Suprapubic skin (tissue), 4 donors: ENCODE results near the gene ATP11A. TPM values are rescaled to one million over a fixed set of nuclear protein-coding genes. Genes with fewer than 3 reads are reported as not detected.

ENCODE experiments used
- DNase-seq, 2 donors: peaks; one replicate each; pipeline ENCODE4 v3.0.0-alpha.2; 2019; ENCODE audit warnings: low spot score in 2 of 2
- H3K27ac ChIP-seq: fragments of 200-600 bp; sonication (generic); one replicate; pipeline ENCODE4 v1.5.1; 2019
- H3K27me3 ChIP-seq: fragments of 200-600 bp; sonication (generic); one replicate; pipeline ENCODE4 v1.5.1; 2019
- H3K36me3 ChIP-seq: fragments of 200-600 bp; sonication (generic); one replicate; pipeline ENCODE4 v1.5.1; 2019
- H3K4me1 ChIP-seq: fragments of 200-600 bp; sonication (generic); one replicate; pipeline ENCODE4 v1.5.1; 2019
- H3K4me3 ChIP-seq: fragments of 200-600 bp; sonication (generic); one replicate; pipeline ENCODE4 v1.5.1; 2019; ENCODE audit warnings: mild to moderate bottlenecking
- H3K9me3 ChIP-seq: fragments of 200-600 bp; sonication (generic); one replicate; pipeline ENCODE4 v1.5.1; 2019
- CTCF ChIP-seq, 2 donors: fragments of 200-600 bp in 1 of 2; fragments of 450-650 bp in 1 of 2; sonication (generic) in 1 of 2; IDR thresholded peaks; one replicate each; pipeline ENCODE4 v1.5.1; 2016 to 2019; ENCODE audit warnings: antibody characterized with exemption in 2 of 2, mild to moderate bottlenecking in 1 of 2, moderate library complexity in 1 of 2
- EP300 ChIP-seq: sonication (generic); formaldehyde crosslinking; IDR thresholded peaks from one replicate; pipeline ENCODE4 v1.6.1; 2017; ENCODE audit warnings: antibody characterized with exemption
- POLR2A ChIP-seq, 2 donors: fragments of 450-650 bp; IDR thresholded peaks; one replicate each; pipeline ENCODE4 v1.6.1; 2017; ENCODE audit warnings: antibody characterized with exemption in 2 of 2, mild to moderate bottlenecking in 2 of 2, moderate library complexity in 2 of 2
- POLR2AphosphoS5 ChIP-seq, 3 donors: sonication (generic); formaldehyde crosslinking; IDR thresholded peaks; one replicate each; pipeline ENCODE4 v1.6.1; 2017; ENCODE audit warnings: antibody characterized with exemption in 3 of 3
- WGBS: methylation state at CpG from one replicate; pipeline ENCODE4 v1.1.5; 2018; 5-methylcytosine and 5-hydroxymethylcytosine counted together
- total RNA-seq, 4 donors: library from RNA; depleted of rRNA; stranded (reverse); fragments of >200 nt; gene quantifications; one replicate each; pipeline ENCODE4 v1.1.0, GENCODE V29; 2016

ATP11A gene
- total RNA-seq, 4 donors from 2014 or later = 22.8 to 51.0 (median 39.8) TPM

GRCh38 chr13:112803422-112803821 is 113.6 kb downstream of the ATP11A start:
- Histone ChIP-seq H3K36me3 (peaks cover 13% of the 10 kb centered on the region), H3K27ac (no peak overlapping the region), H3K9me3 (no peaks in the 10 kb centered on the region), H3K4me3 (no peak overlapping the region), H3K4me1 (no peaks in the 10 kb centered on the region), H3K27me3 (no peaks in the 10 kb centered on the region)
- no peak for DNase-seq
- no peak for TF ChIP-seq EP300
- TF ChIP-seq CTCF (IDR thresholded peaks at IDR 0.05) = no peak
- TF ChIP-seq POLR2A (IDR thresholded peaks at IDR 0.05) = no peak
- TF ChIP-seq POLR2AphosphoS5 (IDR thresholded peaks at IDR 0.05) = no peak
- 84% methylated on average over 7 of the region's 7 CpGs for WGBS

GRCh38 chr13:112804374-112804773 is 114.5 kb downstream of the ATP11A start:
- no peak for TF ChIP-seq CTCF (IDR thresholded peaks at IDR 0.05)
- TF ChIP-seq EP300 = no peak
- TF ChIP-seq POLR2A (IDR thresholded peaks at IDR 0.05) = no peak
- no peak for TF ChIP-seq POLR2AphosphoS5 (IDR thresholded peaks at IDR 0.05)
- Histone ChIP-seq H3K9me3 (no peaks in the 10 kb centered on the region), H3K36me3 (peaks cover 19% of the 10 kb centered on the region), H3K4me1 (no peaks in the 10 kb centered on the region), H3K27me3 (no peaks in the 10 kb centered on the region), H3K4me3 (no peak overlapping the region), H3K27ac (no peak overlapping the region)
- 76% methylated on average over 5 of the region's 5 CpGs for WGBS
- DNase-seq = no peak

GRCh38 chr13:112806739-112807652 is 117.2 kb downstream of the ATP11A start:
- WGBS = 95% methylated on average over 36 of the region's 36 CpGs
- no peaks in the 10 kb centered on the region for H3K27me3 ChIP-seq
- no peaks in the 10 kb centered on the region for H3K9me3 ChIP-seq
- H3K4me3 ChIP-seq = no peak overlapping the region
- no peaks in the 10 kb centered on the region for H3K4me1 ChIP-seq
- peaks cover 31% of the 10 kb centered on the region for H3K36me3 ChIP-seq
- DNase-seq = no peak
- TF ChIP-seq POLR2AphosphoS5 (IDR thresholded peaks at IDR 0.05) (no peak), POLR2A (IDR thresholded peaks at IDR 0.05) (no peak)
- no peak overlapping the region for H3K27ac ChIP-seq

GRCh38 chr13:112807653-112808376 is 118.0 kb downstream of the ATP11A start:
- no peaks in the 10 kb centered on the region for H3K27me3 ChIP-seq
- no peak overlapping the region for H3K4me3 ChIP-seq
- H3K4me1 ChIP-seq = no peaks in the 10 kb centered on the region
- WGBS = 87% methylated on average over 19 of the region's 24 CpGs
- TF ChIP-seq POLR2A (IDR thresholded peaks at IDR 0.05) (no peak), POLR2AphosphoS5 (IDR thresholded peaks at IDR 0.05) (no peak), CTCF (IDR thresholded peaks at IDR 0.05) (no peak), EP300 (no peak)
- H3K27ac ChIP-seq = no peak overlapping the region
- H3K36me3 ChIP-seq = peaks cover 37% of the 10 kb centered on the region
- DNase-seq = no peak
- no peaks in the 10 kb centered on the region for H3K9me3 ChIP-seq

GRCh38 chr13:112808377-112809140 is 118.7 kb downstream of the ATP11A start:
- Histone ChIP-seq H3K27ac (no peak overlapping the region), H3K27me3 (no peaks in the 10 kb centered on the region), H3K4me3 (no peak overlapping the region), H3K36me3 (peaks cover 37% of the 10 kb centered on the region), H3K4me1 (no peaks in the 10 kb centered on the region), H3K9me3 (no peaks in the 10 kb centered on the region)
- 93% methylated on average over 26 of the region's 26 CpGs for WGBS
- no peak for TF ChIP-seq POLR2AphosphoS5 (IDR thresholded peaks at IDR 0.05)
- TF ChIP-seq EP300 = no peak
- TF ChIP-seq CTCF (IDR thresholded peaks at IDR 0.05) = no peak
- no peak for TF ChIP-seq POLR2A (IDR thresholded peaks at IDR 0.05)
- no peak for DNase-seq
